ENCODE measurements around the gene DYNLRB2.

The DYNLRB2 gene

DNA sequence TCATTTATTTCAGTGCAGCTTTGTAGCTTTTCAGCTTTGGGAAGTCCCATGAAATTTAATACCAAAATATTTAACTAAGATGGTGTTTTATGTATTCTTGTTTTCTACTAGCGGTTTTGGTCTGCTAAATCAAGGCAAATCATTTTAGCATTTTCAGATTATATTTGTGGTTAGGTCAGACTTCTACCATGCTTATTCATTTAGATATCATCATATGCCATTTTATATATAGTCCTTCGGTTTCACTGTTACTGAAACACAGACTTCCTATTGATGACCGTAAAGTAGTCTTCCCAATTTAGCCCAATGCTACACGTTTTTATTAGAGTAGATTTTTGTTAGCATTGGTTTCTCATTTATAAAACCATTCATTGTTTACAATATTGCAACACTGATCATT is 5.5 kb downstream of the DYNLRB2 start:
- no peak overlapping the region for H3K4me3 ChIP-seq (ENCODE audit: low read depth, low read length)
- no peak for DNase-seq (ENCODE audit: low read depth)

DNA sequence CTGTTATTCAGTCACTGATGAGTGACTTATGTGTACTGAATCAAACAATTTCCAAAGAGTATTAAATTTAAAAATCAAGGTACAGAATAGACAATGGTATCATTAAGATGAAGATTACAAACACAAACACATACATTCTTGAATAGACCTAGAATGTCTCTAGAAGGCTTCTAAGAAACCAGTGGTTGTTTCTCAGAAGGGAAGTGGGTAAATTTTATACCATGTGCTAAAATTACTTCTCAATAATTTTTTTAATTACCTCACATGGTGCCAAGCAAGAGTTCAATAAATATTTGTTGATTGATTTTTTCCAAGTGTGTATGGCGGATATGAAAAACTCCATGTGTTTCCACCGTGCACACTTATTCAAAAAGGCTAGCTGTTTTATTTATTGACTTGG is 6.4 kb downstream of the DYNLRB2 start:
- DNase-seq (ENCODE audit: low read depth), result no peak

DNA sequence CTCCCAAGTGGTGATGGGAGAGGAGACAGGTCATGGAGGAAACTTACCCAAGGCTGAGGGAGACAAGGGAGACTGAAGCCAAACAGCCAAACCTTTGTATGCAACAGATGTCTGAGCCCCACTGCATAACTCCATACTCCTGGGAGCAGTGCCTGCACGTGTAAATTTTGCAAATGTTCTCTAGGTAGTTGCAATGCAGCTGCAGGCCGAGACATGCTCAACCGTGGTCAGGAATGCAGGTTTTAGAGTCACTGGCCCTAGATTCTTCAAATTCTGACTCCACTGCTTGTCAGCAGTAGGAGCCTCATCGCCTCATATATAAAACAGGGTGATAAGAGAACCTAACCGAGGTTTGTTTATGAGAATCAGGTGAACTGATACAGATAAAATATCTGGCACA is 11.5 kb downstream of the DYNLRB2 start:
- no peak overlapping the region for H3K4me3 ChIP-seq (ENCODE audit: low read depth, low read length)
- no peak for DNase-seq (ENCODE audit: low read depth)

More for the DNA sequence above, 6.4 kb downstream of the DYNLRB2 start:
- H3K4me3 ChIP-seq (ENCODE audit: low read depth, low read length), result no peak overlapping the region

DNA sequence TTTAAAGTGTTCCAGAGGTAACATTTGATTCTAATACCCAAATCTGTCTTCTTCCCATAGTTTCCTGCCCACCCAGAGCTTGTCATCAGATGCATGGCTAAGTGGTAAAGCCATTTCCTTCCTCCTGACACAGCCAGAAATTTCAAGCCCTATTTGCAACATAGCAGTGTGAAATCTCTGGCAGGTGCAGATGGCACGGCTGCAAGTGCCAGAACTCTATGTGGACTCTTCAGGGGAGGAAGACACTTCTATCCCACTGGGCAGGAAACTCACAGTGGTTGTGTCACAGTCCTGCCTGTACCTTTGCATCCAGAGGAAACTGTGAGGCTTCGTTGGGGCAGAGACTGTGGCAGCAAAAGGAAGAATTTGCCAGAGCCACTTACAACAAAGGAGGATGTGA is 13.2 kb downstream of the DYNLRB2 start:
- no peak for DNase-seq (ENCODE audit: low read depth)
- H3K4me3 ChIP-seq (ENCODE audit: low read depth, low read length), result no peak overlapping the region

DNA sequence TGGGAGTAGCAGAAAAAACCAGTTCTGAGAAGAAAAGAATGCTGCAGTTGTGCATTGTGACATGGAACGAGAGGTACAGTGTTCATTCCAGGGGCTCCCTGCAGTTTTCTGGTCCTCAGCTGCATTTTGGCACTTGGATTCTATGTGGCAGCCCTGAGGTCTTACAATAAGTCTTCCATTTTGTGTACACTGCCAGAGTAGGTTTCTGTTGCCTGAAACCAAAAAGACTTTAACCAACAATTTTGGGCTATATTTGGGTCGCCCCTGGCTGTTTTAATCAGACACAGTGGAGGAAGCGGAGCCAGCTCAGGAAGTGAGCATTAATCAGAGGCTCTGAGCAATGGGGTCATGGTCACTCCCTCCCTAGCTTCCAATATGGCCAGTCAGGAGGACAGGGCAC is 15.7 kb downstream of the DYNLRB2 start:
- no peak overlapping the region for H3K4me3 ChIP-seq (ENCODE audit: low read depth, low read length)
- no peak for DNase-seq (ENCODE audit: low read depth)

DNA sequence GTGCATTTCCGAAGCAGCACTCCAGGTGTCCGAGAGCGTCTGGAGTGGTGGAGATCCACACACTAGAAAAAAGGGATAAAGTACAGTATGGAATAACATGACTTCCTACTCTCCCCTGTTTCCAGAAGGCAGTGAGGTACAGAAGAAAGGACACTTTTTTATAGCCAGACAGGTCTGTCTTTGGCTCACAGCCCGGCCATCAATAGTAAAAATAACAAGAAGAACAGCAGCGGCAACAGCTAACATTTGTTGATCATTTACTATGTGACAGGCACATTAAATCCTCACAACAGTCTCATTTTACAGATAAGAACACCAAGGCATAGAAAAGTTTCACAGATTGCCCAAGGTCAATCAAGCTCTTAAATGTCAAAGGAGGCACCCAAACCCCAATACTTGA is 16.2 kb downstream of the DYNLRB2 start:
- DNase-seq (ENCODE audit: low read depth), result no peak
- H3K4me3 ChIP-seq (ENCODE audit: low read depth, low read length), result no peak overlapping the region

DNA sequence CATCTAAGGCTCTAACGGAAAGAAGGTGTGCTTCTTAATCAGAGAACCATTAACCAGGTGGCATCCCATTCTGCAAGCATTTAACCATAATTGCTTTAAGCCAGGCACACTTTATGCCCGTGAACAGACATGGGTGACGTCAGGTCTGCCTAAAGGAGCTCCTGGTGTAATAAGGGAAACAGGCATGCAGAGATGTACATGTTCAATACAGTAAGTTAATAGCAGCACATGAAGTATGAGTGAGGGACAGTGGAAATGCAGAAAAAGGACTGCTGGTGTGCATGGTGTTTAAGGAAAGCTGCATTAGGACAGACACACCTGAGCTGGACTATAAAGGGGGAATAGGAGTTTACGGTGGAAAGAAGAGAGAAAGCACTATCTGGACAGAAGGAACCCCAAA is 18.6 kb downstream of the DYNLRB2 start:
- H3K4me3 ChIP-seq (ENCODE audit: low read depth, low read length), result no peak overlapping the region
- no peak for DNase-seq (ENCODE audit: low read depth)

DNA sequence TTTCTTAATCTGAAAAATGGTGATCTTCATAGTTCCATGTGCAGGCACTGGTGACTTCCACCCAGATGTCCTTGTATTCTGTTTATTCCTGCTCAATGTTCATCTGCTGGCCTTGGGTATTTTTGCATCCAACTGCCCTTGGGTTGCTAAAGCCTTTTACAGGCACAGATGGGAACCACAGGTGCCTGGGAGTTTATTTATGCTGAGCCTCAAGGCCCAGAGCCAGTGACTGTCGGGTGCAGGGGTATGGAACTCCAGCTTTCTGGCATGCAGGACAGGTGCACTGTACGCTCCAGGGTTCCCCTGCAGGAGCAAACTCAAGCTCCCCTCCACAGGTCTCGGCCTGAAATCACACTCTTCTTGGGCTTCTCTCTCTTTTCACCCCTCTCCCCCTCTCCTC is 22.3 kb downstream of the DYNLRB2 start:
- no peak overlapping the region for H3K4me3 ChIP-seq (ENCODE audit: low read depth, low read length)
- no peak for DNase-seq (ENCODE audit: low read depth)

DNA sequence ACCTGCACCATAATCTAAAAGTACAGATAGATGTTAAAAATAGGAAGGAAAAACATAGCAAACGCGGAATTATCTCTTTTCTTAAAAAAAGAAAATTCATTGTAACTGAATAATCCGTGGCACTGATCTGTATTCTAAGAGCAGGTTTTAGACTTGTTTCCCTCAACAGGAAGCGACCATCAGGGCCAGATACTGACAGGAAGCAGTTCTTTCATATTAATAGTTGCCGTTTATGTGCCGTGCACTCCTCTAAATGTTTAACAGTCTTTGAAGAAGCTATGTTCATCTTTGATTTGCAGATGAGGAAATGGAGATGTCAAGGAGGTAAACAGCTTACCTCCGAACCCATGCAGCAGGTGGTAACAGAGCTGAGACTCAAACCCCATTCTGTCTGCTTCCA is 23.6 kb downstream of the DYNLRB2 start:
- H3K4me3 ChIP-seq (ENCODE audit: low read depth, low read length), result no peak overlapping the region
- DNase-seq (ENCODE audit: low read depth), result no peak

DNA sequence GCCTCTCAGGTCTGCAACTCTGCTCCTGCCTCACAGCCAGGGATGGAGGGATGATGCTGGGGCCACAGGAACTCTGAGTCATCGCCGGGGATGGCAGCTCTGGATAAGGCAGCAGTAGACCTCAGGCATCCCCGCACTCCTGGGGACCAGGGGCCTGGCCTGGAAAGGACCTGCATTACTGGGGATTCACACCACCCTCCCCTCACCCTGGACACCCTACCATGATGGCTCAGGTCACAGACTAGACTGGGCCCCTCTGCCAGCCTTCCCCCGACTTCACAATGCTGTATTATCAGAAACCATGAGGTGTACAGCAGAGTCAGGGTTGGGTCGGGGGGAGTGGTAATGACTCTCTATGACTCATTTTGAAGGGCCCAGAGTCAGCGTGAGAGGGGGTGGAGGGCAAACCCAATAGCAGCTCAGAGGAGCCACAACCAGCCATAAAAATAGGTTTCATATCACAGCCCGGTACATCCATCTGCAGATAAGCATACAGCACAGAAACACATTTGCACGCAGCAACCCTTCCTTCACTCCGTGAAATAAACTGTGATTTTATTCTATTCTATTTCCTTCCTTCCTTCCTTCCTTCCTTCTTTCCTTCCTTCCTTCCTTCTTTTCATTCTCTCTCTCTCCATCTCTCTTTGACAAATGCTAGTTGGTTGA is 28.8 kb downstream of the DYNLRB2 start:
- H3K4me3 ChIP-seq (ENCODE audit: low read depth, low read length), result no peak overlapping the region
- peak; percentile 39 for DNase-seq (ENCODE audit: low read depth)

DNA sequence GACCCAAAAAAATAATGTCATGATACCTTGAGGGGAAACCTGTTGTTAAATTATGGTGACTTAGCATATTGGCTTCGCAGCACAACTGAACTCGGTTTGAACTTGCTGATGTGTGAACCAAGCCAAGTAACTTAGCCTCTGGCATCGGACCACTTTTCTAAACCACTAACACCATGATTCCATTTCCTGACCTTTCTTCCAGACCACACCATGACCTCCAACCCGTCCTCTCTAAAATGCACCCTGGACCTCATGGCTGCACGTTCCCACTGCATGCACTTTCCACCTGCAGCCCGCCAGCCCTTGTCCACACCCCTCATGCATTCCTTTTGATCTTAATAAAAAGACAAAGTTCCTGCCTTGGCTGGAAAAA is 29.3 kb downstream of the DYNLRB2 start:
- no peak for DNase-seq (ENCODE audit: low read depth)
- H3K4me3 ChIP-seq (ENCODE audit: low read depth, low read length), result no peak overlapping the region

DNA sequence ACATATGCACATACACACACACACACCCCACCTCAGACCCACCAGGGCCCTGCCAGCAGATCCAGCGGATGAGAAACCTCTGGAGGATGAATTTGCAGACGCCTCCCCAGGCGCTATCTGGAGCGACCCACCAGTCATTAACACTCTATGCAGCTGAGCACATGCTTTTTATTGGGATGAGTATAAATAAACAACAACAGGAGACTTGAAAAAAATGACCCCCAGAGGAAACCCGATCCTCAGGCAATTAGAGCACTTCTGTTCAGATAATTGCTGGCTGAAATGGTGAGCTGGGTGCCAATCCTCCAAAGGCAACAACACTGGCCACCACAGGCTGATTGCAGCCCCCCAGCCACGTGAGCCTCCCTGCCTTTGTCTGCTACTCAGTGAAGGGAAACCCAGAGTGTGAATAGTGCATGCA is 32.9 kb downstream of the DYNLRB2 start:
- no peak overlapping the region for H3K4me3 ChIP-seq (ENCODE audit: low read depth, low read length)
- no peak for DNase-seq (ENCODE audit: low read depth)

DNA sequence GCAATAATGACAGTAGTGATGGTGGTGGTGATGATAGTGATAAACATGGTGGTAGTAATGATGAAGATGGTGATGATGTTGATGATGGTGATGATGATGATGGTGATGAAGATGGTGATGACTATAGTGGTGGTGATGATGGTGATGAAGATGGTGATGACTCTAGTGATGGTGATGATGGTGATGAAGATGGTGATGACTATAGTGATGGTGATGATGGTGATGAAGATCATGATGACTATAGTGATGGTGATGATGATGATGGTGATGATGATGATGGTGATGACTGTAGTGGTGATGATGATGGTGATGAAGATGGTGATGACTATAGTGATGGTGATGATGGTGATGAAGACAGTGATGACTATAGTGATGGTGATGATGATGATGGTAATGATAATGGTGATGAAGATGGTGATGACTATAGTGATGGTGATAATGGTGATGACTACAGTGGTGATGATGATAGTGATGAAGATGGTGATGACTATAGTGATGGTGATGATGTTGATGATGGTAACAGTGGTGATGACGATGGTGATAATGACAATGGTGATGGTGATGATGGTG is 35.6 kb downstream of the DYNLRB2 start:
- DNase-seq (ENCODE audit: low read depth), result no peak
- H3K4me3 ChIP-seq (ENCODE audit: low read depth, low read length), result no peak overlapping the region

DNA sequence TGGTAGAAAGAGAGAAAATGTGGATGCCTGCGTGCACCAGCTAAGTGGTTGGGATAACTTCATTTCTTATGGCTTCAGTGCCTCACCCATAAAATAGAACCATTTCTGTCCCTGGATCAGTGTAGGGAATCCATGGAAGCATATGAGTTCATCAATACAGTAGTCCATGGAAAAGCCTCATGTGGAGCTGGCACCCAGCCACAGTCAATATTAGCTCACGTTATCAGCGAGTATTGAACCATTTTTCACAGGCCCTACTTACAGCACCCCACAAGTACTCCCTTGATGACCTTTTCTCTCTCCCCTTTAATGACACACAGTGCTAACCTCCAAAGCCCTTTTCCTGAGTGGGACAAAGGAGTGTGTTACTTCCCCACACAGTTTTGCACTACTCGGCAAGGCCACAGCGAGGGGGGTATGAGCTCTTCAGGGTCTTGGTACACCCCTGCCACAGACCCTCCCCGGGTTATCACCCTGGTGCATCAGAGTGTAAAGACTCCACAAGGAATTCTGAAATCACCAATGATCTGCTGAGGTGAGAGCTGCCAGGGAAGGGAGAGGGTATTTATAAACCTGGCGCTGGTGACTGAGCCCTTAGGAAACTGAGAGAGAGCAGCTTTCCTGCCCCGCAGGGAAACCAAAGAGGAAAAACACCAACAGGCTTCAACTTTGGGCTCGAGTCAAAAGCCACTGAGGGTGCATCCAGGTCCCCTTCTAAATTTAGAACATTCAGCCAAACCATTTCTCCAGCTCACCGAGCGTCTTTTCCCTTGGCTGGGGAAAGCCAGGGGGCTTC is 36.9 kb downstream of the DYNLRB2 start:
- no peak for DNase-seq (ENCODE audit: low read depth)
- H3K4me3 ChIP-seq (ENCODE audit: low read depth, low read length), result no peak overlapping the region

DNA sequence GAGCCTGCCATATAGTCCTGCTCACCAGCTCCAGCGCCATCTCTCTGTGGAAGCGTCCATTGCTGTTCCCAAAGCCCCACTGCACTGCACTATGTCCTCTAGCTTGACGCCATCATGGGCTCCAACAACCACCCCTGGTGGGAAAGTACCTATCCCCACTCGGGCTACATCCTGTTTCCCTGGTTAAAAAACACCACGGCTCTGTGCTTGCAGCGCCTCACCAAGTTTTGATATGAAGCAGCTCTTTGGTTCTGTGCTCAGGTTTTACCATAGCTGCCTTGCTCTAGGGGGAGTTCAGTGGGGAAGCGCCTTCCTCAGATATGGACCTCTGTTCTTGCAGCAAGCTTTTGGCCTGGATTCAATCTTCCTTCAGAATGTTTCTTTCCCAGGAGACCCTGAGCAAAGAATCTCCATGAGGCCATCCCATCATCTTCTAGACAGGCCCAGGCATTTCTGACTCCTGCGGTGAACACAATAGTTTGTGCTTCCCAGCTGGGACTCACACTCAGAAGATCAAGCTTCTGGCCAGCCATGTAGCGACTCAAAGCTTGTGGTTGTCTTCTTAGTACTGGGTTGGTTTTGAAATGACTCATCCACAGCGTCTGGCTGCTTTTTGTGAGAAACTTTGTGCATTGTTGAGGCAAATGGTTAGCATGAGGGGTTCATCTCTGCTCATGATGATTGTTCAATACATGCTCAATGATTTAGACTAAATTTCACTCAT is 39.5 kb downstream of the DYNLRB2 start:
- DNase-seq (ENCODE audit: low read depth), result peak; percentile 54
- no peak overlapping the region for H3K4me3 ChIP-seq (ENCODE audit: low read depth, low read length)

DNA sequence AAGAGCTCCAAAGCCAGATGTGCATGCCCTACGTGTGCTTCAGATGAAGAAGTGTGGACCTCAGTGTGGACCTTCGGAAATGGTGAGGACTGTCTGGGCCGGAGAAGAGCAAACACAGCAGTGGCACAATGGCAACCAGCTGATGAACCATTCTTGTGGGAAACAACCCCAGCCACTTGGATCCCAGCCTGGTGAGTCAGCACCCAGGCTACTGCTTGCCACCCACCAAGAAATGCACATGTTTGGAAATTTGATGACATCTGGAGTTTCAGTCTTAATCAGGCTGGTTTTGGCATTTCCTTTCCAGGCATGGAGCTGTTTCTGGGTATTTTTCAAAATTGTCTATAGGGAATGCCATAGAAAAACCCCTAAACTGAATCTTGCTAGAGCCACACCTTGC is 42.7 kb downstream of the DYNLRB2 start:
- peak; percentile 62 for DNase-seq (ENCODE audit: low read depth)
- H3K4me3 ChIP-seq (ENCODE audit: low read depth, low read length), result no peak overlapping the region

DNA sequence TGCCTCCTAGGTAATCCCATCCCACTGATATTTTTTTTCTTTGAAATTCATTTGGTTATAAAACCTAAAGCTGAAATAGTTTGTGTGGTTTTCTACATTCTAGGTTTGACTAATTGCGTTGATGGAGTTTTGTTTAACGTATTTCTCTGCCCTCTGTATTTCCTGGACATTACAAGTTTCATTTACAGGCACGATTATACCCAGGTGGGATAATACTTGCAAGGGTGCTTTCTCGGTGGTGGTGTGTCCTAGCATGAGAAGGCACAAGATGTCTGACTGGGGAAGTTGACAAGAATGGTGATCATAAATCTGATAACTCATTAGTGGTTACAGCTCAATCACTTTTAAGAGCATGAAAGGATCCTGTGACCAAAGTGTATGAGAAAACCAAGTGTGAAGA is 45.0 kb downstream of the DYNLRB2 start:
- DNase-seq (ENCODE audit: low read depth), result no peak
- H3K4me3 ChIP-seq (ENCODE audit: low read depth, low read length), result no peak overlapping the region

DNA sequence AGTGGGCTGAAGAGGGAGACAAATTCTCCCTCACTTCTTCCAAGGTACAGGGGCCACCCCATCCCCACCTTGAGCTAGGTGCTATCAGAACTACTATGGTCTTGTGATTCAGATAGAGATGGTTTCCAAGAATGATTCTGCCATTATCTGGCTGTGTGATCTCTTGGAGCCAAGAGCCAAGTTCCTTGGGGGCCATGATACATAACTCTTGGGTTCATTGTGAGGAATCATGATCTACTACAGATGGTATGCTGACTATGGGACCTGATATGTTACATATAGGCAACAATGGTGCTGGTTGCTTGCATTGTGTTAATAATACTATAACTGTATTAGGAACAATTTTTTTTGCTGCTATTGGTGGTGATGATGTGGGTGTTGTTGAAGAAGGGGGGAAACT is 45.7 kb downstream of the DYNLRB2 start:
- DNase-seq (ENCODE audit: low read depth), result no peak
- no peak overlapping the region for H3K4me3 ChIP-seq (ENCODE audit: low read depth, low read length)

DNA sequence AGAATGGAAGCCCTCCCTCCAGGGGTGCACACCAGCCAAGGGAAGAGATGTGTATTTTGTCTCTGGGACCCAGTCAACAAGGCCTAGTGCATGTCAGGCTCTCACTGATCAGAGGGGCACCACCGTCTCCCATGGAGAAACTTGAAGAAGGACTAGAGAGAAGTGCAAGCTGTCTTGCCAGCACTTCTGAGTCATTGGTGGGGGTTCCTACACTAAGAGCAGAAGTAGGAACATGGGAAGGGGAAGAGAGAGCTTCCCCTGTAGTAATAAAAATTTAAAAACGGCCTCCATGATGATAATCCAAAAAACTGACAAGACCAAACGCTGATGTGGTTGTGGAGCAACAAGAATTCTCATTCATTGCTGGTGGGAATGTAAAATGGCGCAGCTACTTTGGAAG is 46.3 kb downstream of the DYNLRB2 start:
- H3K4me3 ChIP-seq (ENCODE audit: low read depth, low read length), result no peak overlapping the region
- DNase-seq (ENCODE audit: low read depth), result no peak

Data from skeletal muscle cell (primary cell).